ENCODE measurements around the gene LDLRAD1.

GRCh38 chr1:54053745-54054437, 35.9 kb upstream of the LDLRAD1 start:
- TF ChIP-seq EZH2phosphoT487 (IDR thresholded peaks at IDR 0.05; ENCODE audit: insufficient read depth, low read depth) (no peak), EZH2 (IDR thresholded peaks at IDR 0.05; ENCODE audit: insufficient read depth, poor library complexity, severe bottlenecking) (no peak)

All from GM23248 (cell line).